WI38 (cell line): ENCODE data around the gene KCND3.

Experiments
- H3K4me3 ChIP-seq: 2 replicates; pipeline ENCODE4 v1.5.1; 2011; ENCODE audit warnings: low read depth, mild to moderate bottlenecking, control low read depth, low read length
- TF ChIP-seq, protein P1 (sequence below): IDR thresholded peaks from 2 replicates; pipeline ENCODE4 v1.5.1; 2012; ENCODE audit warnings: low read depth, mild to moderate bottlenecking, control low read depth, low read length

Gene KCND3

DNA sequence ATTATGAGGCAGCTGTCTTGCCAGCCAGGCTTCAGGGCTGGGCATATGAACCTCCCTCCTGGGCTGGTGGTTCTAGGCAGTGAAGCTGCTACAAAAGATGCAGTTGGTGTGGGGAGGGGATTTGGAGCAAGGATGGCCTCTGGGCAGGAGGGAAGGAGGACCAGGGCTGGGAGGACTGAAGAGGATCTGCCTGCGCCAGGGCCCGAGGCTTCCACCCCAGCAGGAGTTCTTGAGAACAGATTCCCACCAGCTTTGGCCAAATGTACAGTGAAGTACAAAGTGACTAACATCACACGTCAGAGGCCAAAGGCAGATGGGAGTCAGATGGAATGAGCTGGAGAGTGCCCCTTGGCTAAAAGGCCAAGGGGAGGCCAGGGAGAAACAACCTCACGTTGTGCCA, 171.4 kb downstream of the KCND3 start:
- no peak overlapping the region for H3K4me3 ChIP-seq
- TF ChIP-seq, protein P1, sequence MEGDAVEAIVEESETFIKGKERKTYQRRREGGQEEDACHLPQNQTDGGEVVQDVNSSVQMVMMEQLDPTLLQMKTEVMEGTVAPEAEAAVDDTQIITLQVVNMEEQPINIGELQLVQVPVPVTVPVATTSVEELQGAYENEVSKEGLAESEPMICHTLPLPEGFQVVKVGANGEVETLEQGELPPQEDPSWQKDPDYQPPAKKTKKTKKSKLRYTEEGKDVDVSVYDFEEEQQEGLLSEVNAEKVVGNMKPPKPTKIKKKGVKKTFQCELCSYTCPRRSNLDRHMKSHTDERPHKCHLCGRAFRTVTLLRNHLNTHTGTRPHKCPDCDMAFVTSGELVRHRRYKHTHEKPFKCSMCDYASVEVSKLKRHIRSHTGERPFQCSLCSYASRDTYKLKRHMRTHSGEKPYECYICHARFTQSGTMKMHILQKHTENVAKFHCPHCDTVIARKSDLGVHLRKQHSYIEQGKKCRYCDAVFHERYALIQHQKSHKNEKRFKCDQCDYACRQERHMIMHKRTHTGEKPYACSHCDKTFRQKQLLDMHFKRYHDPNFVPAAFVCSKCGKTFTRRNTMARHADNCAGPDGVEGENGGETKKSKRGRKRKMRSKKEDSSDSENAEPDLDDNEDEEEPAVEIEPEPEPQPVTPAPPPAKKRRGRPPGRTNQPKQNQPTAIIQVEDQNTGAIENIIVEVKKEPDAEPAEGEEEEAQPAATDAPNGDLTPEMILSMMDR = no peak

DNA sequence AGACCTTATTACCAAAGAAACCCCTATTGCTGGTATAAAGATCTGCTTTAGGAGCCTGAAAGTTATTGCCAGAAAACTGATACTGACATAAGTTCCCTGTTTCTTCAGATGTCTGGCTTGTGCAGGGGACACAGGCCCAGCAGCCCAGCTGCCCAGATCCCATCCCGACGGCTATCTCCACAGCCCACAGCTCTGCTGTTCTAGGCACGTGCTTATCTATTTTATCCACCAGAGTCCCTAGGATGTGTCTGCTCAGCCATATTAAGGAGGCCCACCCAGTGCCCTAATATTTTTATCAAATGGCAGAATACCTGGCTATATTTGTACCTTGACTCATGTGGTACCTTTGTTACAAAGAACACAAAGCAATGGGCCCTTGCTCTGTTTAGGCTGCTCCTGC, 174.8 kb downstream of the KCND3 start:
- no peak overlapping the region for H3K4me3 ChIP-seq
- TF ChIP-seq, protein P1 = no peak

DNA sequence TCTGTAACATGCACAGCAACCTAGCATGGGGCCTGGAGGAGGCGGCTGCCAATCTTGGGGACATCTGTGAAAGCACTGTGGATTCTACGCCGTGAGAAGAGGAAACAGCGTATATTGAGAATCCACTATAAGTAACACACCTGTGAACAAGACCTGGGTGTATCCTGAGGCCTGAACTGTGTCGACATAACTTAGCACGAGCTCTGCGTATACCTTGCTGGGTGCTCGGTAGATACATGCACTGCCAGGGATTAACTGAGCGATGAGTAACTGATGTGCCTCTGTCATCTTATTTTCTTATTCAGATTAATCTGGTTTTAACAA, 175.2 kb downstream of the KCND3 start:
- no peak overlapping the region for H3K4me3 ChIP-seq
- TF ChIP-seq, protein P1 = no peak

DNA sequence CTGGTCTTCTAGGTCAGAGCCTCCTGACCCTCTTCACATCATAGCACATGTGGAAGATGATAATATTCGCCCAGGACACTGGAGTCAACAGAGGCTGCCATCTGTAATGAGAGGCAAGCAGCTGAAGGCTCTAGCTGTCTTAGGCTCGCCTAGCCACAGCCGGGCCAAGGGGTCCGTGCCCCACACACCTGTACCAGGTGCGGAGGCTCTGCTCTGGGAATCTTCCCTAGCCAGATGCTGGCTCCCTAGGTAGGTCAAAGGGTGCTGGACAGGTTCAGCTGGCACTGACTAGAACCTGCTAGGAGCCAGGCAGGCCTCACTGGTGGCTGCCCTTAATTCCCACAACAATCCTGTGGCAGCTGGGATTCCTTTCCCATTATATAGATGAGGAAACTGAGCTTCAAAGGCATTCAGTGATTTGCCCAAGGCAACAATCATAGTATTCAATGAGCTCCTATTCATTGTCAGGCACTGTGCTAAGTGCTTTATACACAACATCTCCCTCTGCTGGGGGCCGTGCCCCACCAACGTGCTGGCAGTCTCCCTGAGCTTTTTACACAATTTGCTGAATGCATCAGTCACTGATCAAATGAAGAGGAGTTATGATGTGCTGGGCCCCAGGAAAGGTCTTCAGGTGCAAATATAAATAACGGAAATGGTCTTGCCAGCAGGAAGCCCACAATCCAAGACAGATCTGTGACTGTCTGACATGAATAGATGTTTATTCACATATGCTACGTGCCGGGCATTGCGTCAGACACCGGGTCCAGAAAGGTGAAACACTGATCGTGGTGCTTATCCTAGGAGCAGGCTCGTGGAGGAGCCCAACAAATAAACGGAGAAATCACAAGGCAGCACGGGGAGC, 175.8 kb downstream of the KCND3 start:
- TF ChIP-seq, protein P1 = no peak
- no peak overlapping the region for H3K4me3 ChIP-seq

DNA sequence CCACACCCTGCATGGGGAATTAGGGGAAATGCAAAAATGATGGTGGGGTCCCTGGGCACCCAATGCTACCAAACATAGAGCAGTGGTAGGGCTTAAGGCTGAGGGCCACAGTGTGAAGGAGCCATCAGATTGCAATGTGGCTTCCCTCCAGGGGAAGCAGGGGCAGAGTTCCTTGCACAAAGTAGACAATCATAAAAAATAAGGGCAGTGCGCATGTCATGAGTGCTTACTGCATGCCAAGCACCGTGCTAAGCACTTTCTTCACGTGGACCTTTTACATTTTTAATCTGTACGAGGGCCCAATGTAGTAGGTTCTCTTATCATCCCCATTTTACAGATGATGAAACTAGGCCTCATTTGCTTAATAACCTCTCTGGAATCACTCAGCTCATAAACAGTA, 177.2 kb downstream of the KCND3 start:
- no peak overlapping the region for H3K4me3 ChIP-seq
- TF ChIP-seq, protein P1 = no peak

DNA sequence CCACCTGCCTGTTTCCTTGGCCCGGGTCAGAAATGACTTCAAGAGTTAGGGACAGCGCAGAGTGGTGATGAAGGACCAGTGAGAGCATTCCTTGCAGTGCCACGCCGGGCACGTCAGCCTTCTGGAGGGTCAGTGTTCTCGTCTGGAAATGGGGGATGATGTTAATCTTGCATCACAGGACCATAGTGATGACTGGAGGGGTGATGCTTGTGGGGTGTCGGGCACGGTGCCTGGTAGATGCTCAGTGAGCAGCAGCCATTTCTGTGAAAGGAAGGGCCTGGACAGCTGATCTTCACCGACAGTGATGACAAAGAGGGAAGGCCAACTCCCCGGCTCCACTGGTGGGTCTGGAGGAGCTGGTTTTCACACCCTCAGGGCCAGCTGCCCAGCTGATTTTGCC, 177.6 kb downstream of the KCND3 start:
- TF ChIP-seq, protein P1 = no peak
- H3K4me3 ChIP-seq = no peak overlapping the region

DNA sequence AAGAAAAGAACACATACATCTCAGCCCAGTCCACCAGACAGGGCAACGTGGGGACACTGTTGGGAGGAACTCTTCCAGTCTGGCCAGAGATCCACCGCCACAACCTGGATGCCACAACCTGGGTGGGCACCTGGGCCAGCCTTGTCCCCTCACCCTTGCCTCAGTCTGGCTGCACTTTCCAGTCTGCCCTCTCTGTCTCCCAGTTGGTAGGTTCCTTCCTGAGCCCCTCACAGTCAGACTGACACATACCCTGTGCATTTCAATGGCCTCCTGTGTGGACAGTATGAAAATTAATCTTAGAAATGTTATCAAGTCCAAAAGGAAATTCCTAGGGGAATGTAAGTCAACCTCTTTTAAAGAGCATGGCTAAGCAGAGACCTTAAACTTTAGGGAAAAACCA, 184.2 kb downstream of the KCND3 start:
- H3K4me3 ChIP-seq = no peak overlapping the region
- TF ChIP-seq, protein P1 = no peak
